Glomerular visceral epithelial cell (primary cell): ENCODE results near the gene LSAMP.

Experiments used
- DNase-seq: peaks from one replicate; pipeline ENCODE4 v3.0.0-alpha.2; 2016; ENCODE audit errors: extremely low spot score

LSAMP gene

GRCh38 chr3:116356056-116356455 is 89.2 kb downstream of the LSAMP start:
- no peak for DNase-seq

- DNase-seq = no peak
Measured at GRCh38 chr3:116354382-116354781, 90.9 kb downstream of the LSAMP start.

DNA sequence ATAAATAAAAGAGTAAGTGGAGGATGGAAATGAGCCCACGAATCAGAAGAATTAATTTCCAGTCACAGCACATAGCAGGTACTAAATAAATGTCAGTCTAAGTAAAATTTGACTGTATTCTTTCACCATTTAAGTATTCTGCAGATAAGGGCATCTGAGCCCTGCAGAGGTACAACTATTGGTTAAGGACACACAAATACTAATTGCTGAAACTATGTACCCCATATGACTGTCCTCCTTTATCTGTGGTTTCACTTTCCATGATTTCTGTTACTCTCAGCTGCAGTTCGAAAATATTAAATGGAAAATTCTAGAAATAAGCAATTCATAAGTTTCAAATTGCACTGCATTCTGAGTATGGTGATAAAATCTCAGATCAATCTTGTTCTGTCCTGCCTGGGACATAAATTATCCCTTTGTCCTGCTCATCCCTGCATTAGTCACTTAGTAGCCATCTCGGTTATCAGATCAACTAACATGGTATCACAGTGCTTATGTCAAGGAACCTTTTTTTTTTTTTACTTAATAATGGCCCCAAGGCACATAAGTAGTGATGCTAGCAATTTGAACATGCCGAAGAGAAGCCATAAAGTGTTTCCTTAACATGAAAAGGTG is 95.1 kb downstream of the LSAMP start:
- DNase-seq = no peak

DNA sequence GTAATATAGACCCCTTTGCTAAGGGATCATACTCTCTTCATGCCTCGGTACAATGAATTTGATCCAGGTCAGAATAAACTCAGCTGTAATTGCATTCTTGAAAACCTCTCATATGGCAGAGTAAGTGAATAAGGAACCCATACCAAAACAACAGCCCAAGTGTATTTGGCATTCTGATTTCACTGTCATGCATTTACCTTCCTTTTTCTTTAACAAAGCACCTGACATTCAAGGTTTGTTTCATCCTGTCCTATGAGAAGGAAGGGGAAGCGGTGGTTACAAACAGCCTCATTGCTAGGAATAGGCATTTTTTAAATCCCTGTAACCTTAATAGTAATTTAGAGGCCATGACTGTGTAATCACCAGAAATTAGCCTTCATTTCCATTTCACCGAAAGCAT is 97.1 kb downstream of the LSAMP start:
- DNase-seq = no peak

- no peak for DNase-seq
Measured at GRCh38 chr3:116342499-116342898, 102.8 kb downstream of the LSAMP start.

- DNase-seq = no peak
Measured at GRCh38 chr3:116341899-116342298, 103.4 kb downstream of the LSAMP start.

GRCh38 chr3:116341381-116341780 is 103.9 kb downstream of the LSAMP start:
- DNase-seq = no peak

GRCh38 chr3:116340680-116341216 is 104.5 kb downstream of the LSAMP start:
- DNase-seq = no peak

DNA sequence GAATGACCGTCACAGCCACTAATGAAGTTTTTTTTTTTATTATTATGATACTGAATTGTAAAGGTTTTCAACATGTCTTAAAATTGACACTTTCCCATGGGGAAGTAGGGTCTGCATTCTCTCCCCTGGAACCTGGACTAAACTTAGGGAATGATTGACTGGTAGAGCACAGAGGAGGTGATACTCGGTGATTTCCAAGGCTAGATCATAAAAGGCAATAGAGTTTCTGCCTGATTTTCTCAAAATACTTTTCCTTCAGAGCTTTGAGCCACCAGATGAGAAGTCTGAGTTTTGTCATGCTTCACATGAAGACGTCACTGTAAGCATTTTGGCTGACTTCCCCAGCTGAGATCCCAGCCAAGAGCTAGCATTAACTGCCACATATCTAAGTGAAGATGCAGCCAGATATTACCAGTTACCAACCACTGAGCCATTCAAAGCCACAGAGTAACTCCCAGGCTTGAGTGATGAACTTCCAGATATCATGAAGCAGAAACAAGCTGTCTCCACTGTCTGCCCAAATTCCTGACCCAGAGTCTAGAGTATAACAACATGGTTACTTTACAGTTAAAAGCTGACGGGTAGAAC is 105.8 kb downstream of the LSAMP start:
- peak; percentile 2 for DNase-seq

- DNase-seq = no peak
Measured at GRCh38 chr3:116338713-116339112, 106.6 kb downstream of the LSAMP start.

- no peak for DNase-seq
Measured at GRCh38 chr3:116337229-116337628, 108.1 kb downstream of the LSAMP start.

DNA sequence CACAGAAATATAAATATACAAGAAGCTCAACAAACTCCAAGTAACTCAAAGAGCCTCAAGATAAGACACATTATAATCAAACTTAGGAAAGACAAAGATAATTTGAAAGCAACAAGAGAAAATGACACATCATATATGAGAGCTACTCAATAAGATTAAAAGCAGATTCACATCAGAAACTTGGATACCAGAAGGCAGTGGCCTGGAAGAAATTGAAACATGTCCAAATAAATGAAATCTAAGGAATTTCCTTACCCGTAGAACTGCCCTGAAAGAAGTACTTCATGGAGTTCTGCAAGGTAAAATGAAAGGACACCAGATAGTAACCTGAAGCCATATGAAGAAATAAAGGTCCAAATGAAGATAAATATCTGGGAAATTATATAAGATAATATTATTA is 113.9 kb downstream of the LSAMP start:
- no peak for DNase-seq

DNA sequence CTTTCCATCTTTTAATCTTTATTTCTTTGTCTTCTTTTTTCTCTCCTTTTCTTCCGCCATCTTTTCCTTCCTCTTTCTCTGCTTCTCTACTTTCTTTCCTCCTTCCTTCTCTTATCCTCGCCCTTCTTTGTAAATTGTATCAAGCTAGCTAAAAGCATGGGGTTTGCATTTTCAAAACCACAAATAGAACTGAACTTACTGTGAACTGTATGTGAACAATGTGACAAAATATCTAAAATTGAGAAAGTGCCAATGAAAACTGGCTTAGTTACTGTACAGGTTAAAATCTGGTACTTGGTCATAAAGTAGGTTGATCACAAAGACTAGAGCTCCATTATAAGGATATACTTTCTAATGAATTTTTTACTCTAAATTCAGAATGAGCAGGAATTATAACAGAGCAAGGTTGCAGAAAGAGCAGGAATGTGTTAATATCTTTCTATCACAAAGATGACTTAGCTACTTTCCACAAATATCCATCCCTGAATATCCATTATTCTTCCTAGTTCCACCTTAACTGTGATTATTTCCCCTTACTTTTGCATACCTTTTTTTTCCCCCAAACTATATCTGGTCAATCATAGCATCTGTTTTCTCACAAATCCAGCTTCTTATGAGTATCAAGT is 122.4 kb downstream of the LSAMP start:
- DNase-seq = no peak

DNA sequence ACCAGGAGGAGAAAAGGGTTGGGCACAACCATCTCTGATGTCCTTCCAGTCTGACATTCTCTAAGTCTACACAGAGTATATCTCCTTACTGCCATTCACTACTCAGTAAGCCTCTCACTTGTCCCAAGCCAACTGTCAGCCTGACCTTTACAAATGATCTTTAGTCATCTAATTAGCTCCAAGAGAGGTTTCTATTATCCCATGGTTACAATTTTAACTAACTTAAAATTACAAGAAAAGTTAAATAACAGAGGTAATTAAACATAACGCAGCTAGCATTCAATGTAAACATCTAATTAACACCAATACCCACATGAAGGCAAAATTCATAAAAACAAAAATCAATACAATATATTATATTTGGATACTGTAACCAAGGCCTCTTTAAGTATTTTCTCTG is 126.9 kb downstream of the LSAMP start:
- no peak for DNase-seq

- DNase-seq = no peak
Measured at GRCh38 chr3:116316771-116317170, 128.5 kb downstream of the LSAMP start.

DNA sequence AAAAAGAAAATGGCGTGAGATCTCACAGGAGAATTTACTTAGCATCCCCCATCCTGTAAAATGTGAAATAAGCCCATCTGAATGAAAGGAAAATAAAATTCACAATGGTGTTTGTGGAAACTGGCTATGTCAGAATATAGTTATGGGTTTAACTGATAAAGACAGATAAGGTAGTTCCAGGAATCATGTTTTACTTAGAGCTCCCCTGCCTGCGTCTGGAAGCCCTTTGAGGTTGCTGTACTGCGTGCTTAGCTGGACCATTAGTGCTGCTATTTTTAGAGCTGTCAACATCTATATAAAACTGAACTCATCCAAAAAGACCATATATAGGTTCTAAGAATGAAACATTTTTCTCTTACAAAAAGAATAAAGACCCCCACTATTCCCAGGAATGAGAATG is 130.8 kb downstream of the LSAMP start:
- DNase-seq = no peak

- no peak for DNase-seq
Measured at GRCh38 chr3:116306720-116307119, 138.6 kb downstream of the LSAMP start.

- DNase-seq = no peak
Measured at GRCh38 chr3:116306149-116306548, 139.1 kb downstream of the LSAMP start.

DNA sequence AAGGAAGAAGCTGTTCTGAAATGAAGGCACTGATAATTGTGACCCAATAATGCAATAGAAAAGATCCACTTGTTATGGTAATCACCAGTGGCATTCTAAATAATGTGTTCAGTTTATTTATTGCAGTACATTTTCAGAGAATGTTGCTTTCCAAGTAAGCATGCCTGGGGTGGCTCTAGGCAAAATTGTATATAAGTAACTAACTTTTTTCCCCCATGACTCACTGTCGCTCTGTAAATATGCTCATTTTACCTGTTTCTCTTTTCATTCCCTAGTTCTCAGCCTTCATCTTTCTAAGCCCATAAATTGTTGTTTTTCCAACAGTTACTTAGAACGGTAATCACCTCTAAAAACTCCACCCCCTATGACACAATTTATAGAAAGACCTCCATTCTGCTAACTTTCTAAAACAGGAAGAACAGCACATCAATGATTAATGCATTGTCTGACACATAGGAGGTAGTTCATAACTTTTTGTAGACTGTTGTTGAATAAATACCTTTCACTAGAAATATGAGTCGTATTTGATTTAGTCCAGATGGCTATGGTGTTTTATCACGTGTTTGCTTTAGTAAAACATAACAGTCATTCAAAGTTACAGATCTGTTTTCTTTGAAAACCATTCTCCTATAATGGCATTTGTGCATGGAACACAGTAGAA is 143.1 kb downstream of the LSAMP start:
- no peak for DNase-seq

DNA sequence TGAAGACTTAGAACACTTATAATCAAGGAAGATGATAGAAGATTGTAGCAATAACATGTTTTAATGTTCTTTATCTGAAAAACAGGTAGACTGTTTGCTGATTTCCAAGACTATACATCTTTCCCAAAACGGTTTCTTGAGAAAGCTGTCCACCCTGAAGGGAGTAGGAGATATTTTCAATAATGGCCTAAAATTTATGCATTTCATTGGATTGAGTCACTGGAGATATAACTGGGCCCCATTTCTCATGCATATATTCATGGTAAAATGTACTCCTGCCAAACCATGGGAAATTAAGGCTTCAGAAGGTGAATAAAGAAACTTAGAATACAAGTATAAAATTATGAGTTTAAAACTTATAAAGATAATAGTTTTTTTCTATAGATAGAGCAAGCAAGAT is 143.9 kb downstream of the LSAMP start:
- no peak for DNase-seq

DNA sequence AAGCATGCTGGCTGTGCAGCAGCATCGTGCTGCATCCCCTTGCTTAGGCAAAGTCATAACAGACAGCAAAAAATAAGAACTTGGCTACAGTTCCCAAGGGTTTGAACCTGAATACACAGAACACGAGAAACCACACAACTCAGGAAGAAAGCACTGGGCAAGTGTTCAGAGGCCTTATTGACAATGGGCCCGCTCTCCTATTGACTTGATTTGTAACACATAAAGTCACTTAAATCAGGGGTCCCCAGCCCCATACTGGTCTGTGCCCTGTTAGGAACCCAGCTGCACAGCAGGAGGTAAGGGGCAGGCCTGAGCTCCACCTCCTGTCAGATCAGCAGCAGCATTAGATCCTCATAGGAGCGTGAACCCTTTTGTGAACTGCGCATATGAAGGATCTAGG is 145.1 kb downstream of the LSAMP start:
- no peak for DNase-seq

DNA sequence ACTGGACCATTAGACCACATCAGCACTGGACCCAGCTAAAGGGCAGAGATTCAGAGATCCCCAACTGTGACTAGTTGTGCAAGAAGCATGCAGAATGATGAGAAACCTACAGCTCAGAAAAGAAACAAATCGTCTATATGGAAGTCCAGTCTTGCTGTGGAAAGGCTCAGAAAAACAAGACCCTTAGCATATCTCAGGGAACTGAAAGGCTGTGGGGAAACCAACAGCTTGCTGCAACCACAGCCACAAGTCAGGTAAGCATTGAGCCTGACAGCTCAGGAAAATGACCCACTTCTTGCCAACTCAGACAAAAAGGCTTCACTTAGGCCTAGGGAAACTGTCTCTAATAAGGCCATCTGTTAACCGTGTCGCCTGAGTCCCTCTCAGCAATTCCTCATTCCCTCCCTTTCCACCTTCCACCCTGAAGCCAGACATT is 145.6 kb downstream of the LSAMP start:
- DNase-seq = peak; percentile 2

DNA sequence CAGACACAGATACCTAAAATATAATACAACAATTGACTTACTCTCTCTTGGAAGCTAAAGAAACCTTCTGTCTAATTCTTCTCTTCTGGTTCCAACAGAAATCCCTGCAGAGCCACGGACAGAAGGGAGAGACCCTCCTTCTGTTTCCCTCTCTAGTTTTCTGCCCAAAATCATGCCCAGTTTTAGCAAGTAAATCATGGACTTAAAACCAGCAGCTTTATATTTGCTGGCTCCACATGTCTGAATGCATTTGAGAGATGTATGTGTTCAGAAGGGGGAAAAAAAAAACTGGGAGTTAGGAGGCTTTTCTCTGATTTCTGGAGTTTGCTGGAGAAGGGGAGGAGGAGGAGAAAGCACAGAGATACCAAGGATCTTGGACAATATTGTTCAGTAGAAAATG is 147.1 kb downstream of the LSAMP start:
- DNase-seq = no peak
